ENCODE data around the gene FYN.
A peak's percentile ranks its signal among the peaks of the same experiment; 100 is the strongest.

FYN gene

GRCh38 chr6:111784433-111784832 is 88.8 kb downstream of the FYN start:
- DNase-seq (ENCODE audit: low read depth): peak; percentile 60
- TF ChIP-seq CTCF (IDR thresholded peaks at IDR 0.05; ENCODE audit: low read depth, low read length) (no peak), POLR2A (IDR thresholded peaks at IDR 0.05; ENCODE audit: extremely low read depth, insufficient read length) (no peak), MYC (IDR thresholded peaks at IDR 0.05; ENCODE audit: low read depth, low read length) (no peak), MAX (IDR thresholded peaks at IDR 0.05; ENCODE audit: low read depth, low read length) (no peak)
- H3K4me3 ChIP-seq (ENCODE audit: low read depth, low read length): no peak overlapping the region

GRCh38 chr6:111782887-111783466 is 90.3 kb downstream of the FYN start:
- TF ChIP-seq CTCF (IDR thresholded peaks at IDR 0.05; ENCODE audit: low read depth, low read length): no peak
- TF ChIP-seq MAX (IDR thresholded peaks at IDR 0.05; ENCODE audit: low read depth, low read length): no peak
- TF ChIP-seq POLR2A (IDR thresholded peaks at IDR 0.05; ENCODE audit: extremely low read depth, insufficient read length): no peak
- no peak for TF ChIP-seq MYC (IDR thresholded peaks at IDR 0.05; ENCODE audit: low read depth, low read length)
- H3K4me3 ChIP-seq (ENCODE audit: low read depth, low read length): no peak overlapping the region
- no peak for DNase-seq (ENCODE audit: low read depth)

- no peak for DNase-seq (ENCODE audit: low read depth)
- H3K4me3 ChIP-seq (ENCODE audit: low read depth, low read length): no peak overlapping the region
- no peak for TF ChIP-seq CTCF (IDR thresholded peaks at IDR 0.05; ENCODE audit: low read depth, low read length)
- no peak for TF ChIP-seq POLR2A (IDR thresholded peaks at IDR 0.05; ENCODE audit: extremely low read depth, insufficient read length)
- TF ChIP-seq MYC (IDR thresholded peaks at IDR 0.05; ENCODE audit: low read depth, low read length): no peak
- TF ChIP-seq MAX (IDR thresholded peaks at IDR 0.05; ENCODE audit: low read depth, low read length): no peak
These were observed 91.0 kb downstream of the FYN start for GRCh38 chr6:111782192-111782809.

GRCh38 chr6:111781041-111781708 is 92.1 kb downstream of the FYN start:
- TF ChIP-seq MYC (IDR thresholded peaks at IDR 0.05; ENCODE audit: low read depth, low read length) (no peak), CTCF (IDR thresholded peaks at IDR 0.05; ENCODE audit: low read depth, low read length) (no peak), MAX (IDR thresholded peaks at IDR 0.05; ENCODE audit: low read depth, low read length) (no peak), POLR2A (IDR thresholded peaks at IDR 0.05; ENCODE audit: extremely low read depth, insufficient read length) (no peak)
- no peak for DNase-seq (ENCODE audit: low read depth)
- no peak overlapping the region for H3K4me3 ChIP-seq (ENCODE audit: low read depth, low read length)

- H3K4me3 ChIP-seq (ENCODE audit: low read depth, low read length): no peak overlapping the region
- DNase-seq (ENCODE audit: low read depth): no peak
- TF ChIP-seq CTCF (IDR thresholded peaks at IDR 0.05; ENCODE audit: low read depth, low read length) (no peak), MYC (IDR thresholded peaks at IDR 0.05; ENCODE audit: low read depth, low read length) (no peak), MAX (IDR thresholded peaks at IDR 0.05; ENCODE audit: low read depth, low read length) (no peak), POLR2A (IDR thresholded peaks at IDR 0.05; ENCODE audit: extremely low read depth, insufficient read length) (no peak)
These were observed 92.9 kb downstream of the FYN start for GRCh38 chr6:111780393-111780792.
